Activated CD8-positive, alpha-beta memory T cell treated with anti-CD3 and anti-CD28 coated beads, Interleukin-2, amount 50 U/mL, for 4 hours (primary cell): ENCODE data around the gene RSPRY1.
"Not testable (repeated sequence)": the region's sequence is repeated elsewhere in the genome, so short reads cannot be mapped to it uniquely, and the experiment has no call there.

Experiments used
- DNase-seq: peaks from one replicate; pipeline ENCODE4 v3.0.0-alpha.2; 2020

Gene RSPRY1

GRCh38 chr16:57186872-57187854 is 1.0 kb downstream of the RSPRY1 start:
- DNase-seq, result no peak

- not testable (repeated sequence) for DNase-seq
These were observed 2.0 kb downstream of the RSPRY1 start for GRCh38 chr16:57187902-57188710.

- no peak for DNase-seq
These were observed 2.5 kb downstream of the RSPRY1 start for GRCh38 chr16:57188711-57189002.

GRCh38 chr16:57189527-57189926 is 3.4 kb downstream of the RSPRY1 start:
- DNase-seq, result not testable (repeated sequence)

GRCh38 chr16:57190136-57190535 is 4.0 kb downstream of the RSPRY1 start:
- DNase-seq, result no peak

- DNase-seq, result no peak
These were observed 5.0 kb downstream of the RSPRY1 start for GRCh38 chr16:57191056-57191571.

GRCh38 chr16:57192146-57192545 is 6.0 kb downstream of the RSPRY1 start:
- DNase-seq, result no peak

- no peak for DNase-seq
These were observed 6.8 kb downstream of the RSPRY1 start for GRCh38 chr16:57192720-57193486.

- DNase-seq, result no peak
These were observed 8.4 kb downstream of the RSPRY1 start for GRCh38 chr16:57194512-57194911.

- DNase-seq, result no peak
These were observed 10.2 kb downstream of the RSPRY1 start for GRCh38 chr16:57196286-57196685.

- DNase-seq, result no peak
These were observed 10.6 kb downstream of the RSPRY1 start for GRCh38 chr16:57196753-57197152.

GRCh38 chr16:57200321-57200720 is 14.2 kb downstream of the RSPRY1 start:
- DNase-seq, result not testable (repeated sequence)

GRCh38 chr16:57200926-57201325 is 14.8 kb downstream of the RSPRY1 start:
- not testable (repeated sequence) for DNase-seq

GRCh38 chr16:57202095-57202886 is 16.2 kb downstream of the RSPRY1 start:
- no peak for DNase-seq

- no peak for DNase-seq
These were observed 17.3 kb downstream of the RSPRY1 start for GRCh38 chr16:57203451-57203850.

- no peak for DNase-seq
These were observed 18.5 kb downstream of the RSPRY1 start for GRCh38 chr16:57204675-57205074.

- no peak for DNase-seq
These were observed 22.8 kb downstream of the RSPRY1 start for GRCh38 chr16:57208926-57209325.

GRCh38 chr16:57209780-57210179 is 23.7 kb downstream of the RSPRY1 start:
- DNase-seq, result no peak

- no peak for DNase-seq
These were observed 27.3 kb downstream of the RSPRY1 start for GRCh38 chr16:57213462-57213861.

- no peak for DNase-seq
These were observed 30.8 kb downstream of the RSPRY1 start for GRCh38 chr16:57216968-57217367.

- DNase-seq, result no peak
These were observed 36.9 kb downstream of the RSPRY1 start for GRCh38 chr16:57223057-57223456.
